H1 (cell line): ENCODE measurements around the gene TOGARAM1. TPM values are rescaled to one million over a fixed set of nuclear protein-coding genes. Genes with fewer than 3 reads are reported as not detected.

ENCODE experiments used
- CTCF ChIA-PET: fragments of 300-600 bp; sonication (Branson Sonifier 250); formaldehyde crosslinking; loops from one replicate; lab custom pipeline; 2021; ENCODE audit not compliant: partially characterized antibody; lab: Charles Lee
- POLR2A ChIA-PET: fragments of 300-600 bp; sonication (Branson Sonifier 250); formaldehyde crosslinking; loops from one replicate; lab custom pipeline; 2021; ENCODE audit warnings: inconsistent platforms; ENCODE audit not compliant: partially characterized antibody; lab: Charles Lee
- DNase-seq, 2 experiments: peaks; one replicate each; pipeline versions ENCODE4 v3.0.0 to v3.0.0-alpha.2; 2010 to 2022; ENCODE audit warnings: low spot score in 2 of 2, low read depth in 1 of 2, mixed read lengths in 1 of 2
- FAIRE-seq: peaks from 2 replicates; lab custom pipeline; 2011; peaks lifted over from hg19 to GRCh38; lab: Jason Lieb, UNC
- H2AFZ ChIP-seq: 2 replicates; pipeline ENCODE4 v1.8.1; 2012; ENCODE audit warnings: low read length, inconsistent platforms
- H2AK5ac ChIP-seq: 2 replicates; pipeline ENCODE4 v1.6.1; 2013; ENCODE audit warnings: low read depth, low read length
- H2BK120ac ChIP-seq: replicated peaks from 2 replicates; pipeline ENCODE3; 2013; ENCODE audit warnings: low read depth, low read length, inconsistent platforms
- H2BK12ac ChIP-seq: 2 replicates; pipeline ENCODE4 v1.6.1; 2013; ENCODE audit warnings: low read depth, low read length
- H2BK15ac ChIP-seq: 2 replicates; pipeline ENCODE4 v1.6.1; 2013; ENCODE audit warnings: low read length
- H2BK20ac ChIP-seq: 2 replicates; pipeline ENCODE4 v1.6.1; 2013; ENCODE audit warnings: low read length
- H2BK5ac ChIP-seq: 2 replicates; pipeline ENCODE4 v1.6.1; 2013; ENCODE audit warnings: low read depth, low read length
- H3K14ac ChIP-seq: 2 replicates; pipeline ENCODE4 v1.6.1; 2013; ENCODE audit warnings: inconsistent platforms; ENCODE audit not compliant: insufficient read length
- H3K18ac ChIP-seq: 2 replicates; pipeline ENCODE4 v1.6.1; 2013; ENCODE audit warnings: low read length; ENCODE audit errors: extremely low read depth
- H3K23ac ChIP-seq: 2 replicates; pipeline ENCODE4 v1.6.1; 2013; ENCODE audit warnings: inconsistent platforms; ENCODE audit not compliant: insufficient read length
- H3K23me2 ChIP-seq: 2 replicates; pipeline ENCODE4 v1.6.1; 2013; ENCODE audit warnings: low read depth, low read length
- H3K27ac ChIP-seq: 2 replicates; pipeline ENCODE4 v1.6.1; 2011; ENCODE audit warnings: low read depth, low read length, inconsistent platforms
- H3K27me3 ChIP-seq, 4 experiments: replicated peaks in 1 of 4; 1 replicate in 1 of 4; 2 replicates in 3 of 4; pipeline versions ENCODE4 v1.6.1 to v1.8.1; 2011 to 2013; ENCODE audit warnings: low read length in 3 of 4, mild to moderate bottlenecking in 3 of 4, inconsistent platforms in 2 of 4, mixed read lengths in 2 of 4, moderate library complexity in 1 of 4; ENCODE audit not compliant: control insufficient read depth in 3 of 4, insufficient read depth in 3 of 4; ENCODE audit errors: extremely low read depth in 1 of 4
- H3K36me3 ChIP-seq, 4 experiments: 2 replicates each; pipeline versions ENCODE4 v1.6.1 to v1.8.1; 2011 to 2013; ENCODE audit warnings: mild to moderate bottlenecking in 4 of 4, low read length in 3 of 4, moderate library complexity in 2 of 4, control low read depth in 1 of 4, inconsistent platforms in 1 of 4; ENCODE audit not compliant: insufficient read depth in 4 of 4, control insufficient read depth in 2 of 4
- H3K4ac ChIP-seq: replicated peaks from 2 replicates; pipeline ENCODE3; 2013; ENCODE audit warnings: low read length, low read depth, mixed read lengths, inconsistent platforms; ENCODE audit not compliant: insufficient read length
- H3K4me1 ChIP-seq, 4 experiments: replicated peaks in 1 of 4; 1 replicate in 1 of 4; 2 replicates in 3 of 4; pipeline versions ENCODE4 v1.6.1 to v1.8.1; 2011 to 2013; ENCODE audit warnings: low read length in 3 of 4, inconsistent platforms in 2 of 4, mixed read lengths in 1 of 4; ENCODE audit not compliant: insufficient read depth in 4 of 4, control insufficient read depth in 3 of 4
- H3K4me2 ChIP-seq, 2 experiments: 2 replicates each; pipeline versions ENCODE4 v1.6.1 to v1.8.1; 2011 to 2013; ENCODE audit warnings: low read depth in 2 of 2, low read length in 2 of 2, control low read depth in 1 of 2, inconsistent platforms in 1 of 2, mild to moderate bottlenecking in 1 of 2; ENCODE audit not compliant: insufficient read depth in 1 of 2
- H3K4me3 ChIP-seq, 4 experiments: fragments of 200-600, 300-600 bp in 1 of 4; sonication (generic), shearing (Covaris generic), sonication (Bioruptor Twin) in 1 of 4; 2 replicates each; pipeline versions ENCODE4 v1.5.1 to v1.8.1; 2011 to 2016; ENCODE audit warnings: low read length in 4 of 4, low read depth in 3 of 4, control low read depth in 2 of 4, inconsistent platforms in 2 of 4, mild to moderate bottlenecking in 2 of 4, mixed read lengths in 1 of 4, moderate library complexity in 1 of 4; ENCODE audit not compliant: insufficient read depth in 2 of 4; ENCODE audit errors: extremely low read depth in 1 of 4
- H3K56ac ChIP-seq: replicated peaks from 2 replicates; pipeline ENCODE3; 2013; ENCODE audit warnings: low read depth, mild to moderate bottlenecking, mixed read lengths, low read length, inconsistent platforms; ENCODE audit not compliant: insufficient read length
- H3K79me1 ChIP-seq: 2 replicates; pipeline ENCODE4 v1.6.1; 2013; ENCODE audit warnings: low read depth, low read length, control low read depth
- H3K79me2 ChIP-seq, 2 experiments: 2 replicates each; pipeline versions ENCODE4 v1.6.1 to v1.8.1; 2012 to 2013; ENCODE audit warnings: low read length in 2 of 2, mild to moderate bottlenecking in 2 of 2, inconsistent platforms in 1 of 2; ENCODE audit not compliant: insufficient read depth in 2 of 2, control insufficient read depth in 1 of 2
- H3K9ac ChIP-seq, 4 experiments: replicated peaks in 1 of 4; 1 replicate in 1 of 4; 2 replicates in 3 of 4; pipeline versions ENCODE4 v1.6.1 to v1.8.1; 2011 to 2013; ENCODE audit warnings: low read depth in 3 of 4, low read length in 3 of 4, control low read depth in 2 of 4, mild to moderate bottlenecking in 2 of 4, moderate library complexity in 2 of 4, inconsistent platforms in 1 of 4; ENCODE audit errors: extremely low read depth in 1 of 4
- H3K9me3 ChIP-seq, 2 experiments: 2 replicates each; pipeline versions ENCODE4 v1.6.1 to v1.8.1; 2012 to 2013; ENCODE audit warnings: mild to moderate bottlenecking in 2 of 2, moderate library complexity in 2 of 2, control low read depth in 1 of 2, inconsistent platforms in 1 of 2, low read depth in 1 of 2, low read length in 1 of 2, mixed read lengths in 1 of 2; ENCODE audit not compliant: insufficient read depth in 2 of 2
- H4K20me1 ChIP-seq, 2 experiments: replicated peaks in 1 of 2; 2 replicates each; pipeline versions ENCODE3 to v1.8.1; 2011 to 2013; ENCODE audit warnings: inconsistent platforms in 2 of 2, low read length in 2 of 2, mild to moderate bottlenecking in 1 of 2; ENCODE audit not compliant: insufficient read depth in 2 of 2, control insufficient read depth in 1 of 2
- H4K5ac ChIP-seq: 2 replicates; pipeline ENCODE4 v1.6.1; 2013; ENCODE audit warnings: low read length, low read depth, mixed read lengths, inconsistent platforms; ENCODE audit not compliant: insufficient read length
- H4K8ac ChIP-seq: 2 replicates; pipeline ENCODE4 v1.8.0; 2013; ENCODE audit warnings: mild to moderate bottlenecking, moderate library complexity, low read length, inconsistent platforms; ENCODE audit not compliant: insufficient read depth; ENCODE audit errors: extremely low read depth
- H4K91ac ChIP-seq: replicated peaks from 2 replicates; pipeline ENCODE3; 2013; ENCODE audit warnings: low read length, mixed read lengths, inconsistent platforms; ENCODE audit not compliant: insufficient read length
- BACH1 ChIP-seq: IDR thresholded peaks from 2 replicates; pipeline ENCODE4 v1.6.1; 2012; ENCODE audit warnings: low read length, improper control_type of control experiment
- RAD21 ChIP-seq, 2 experiments: IDR thresholded peaks in 1 of 2; conservative IDR thresholded peaks in 1 of 2; 2 replicates each; pipeline ENCODE4 v1.6.1; 2011; ENCODE audit warnings: low read depth in 2 of 2, low read length in 2 of 2, improper control_type of control experiment in 1 of 2, inconsistent platforms in 1 of 2, mild to moderate bottlenecking in 1 of 2, moderate library complexity in 1 of 2
- SP2 ChIP-seq: IDR thresholded peaks from 2 replicates; pipeline ENCODE4 v1.6.1; 2012; ENCODE audit warnings: mild to moderate bottlenecking, low read length, inconsistent platforms
- WGBS, 2 experiments: shearing (Covaris generic) in 1 of 2; methylation state at CpG; one replicate each; pipeline versions ENCODE4 v1.1.6 to v1.1.7; 2013 to 2015; ENCODE audit warnings: low lambda C conversion rate in 2 of 2, mixed read lengths in 2 of 2, inconsistent platforms in 1 of 2, low coverage in 1 of 2, missing lambda C conversion rate in 1 of 2; ENCODE audit not compliant: insufficient replicate concordance in 2 of 2, insufficient coverage in 1 of 2, insufficient read length in 1 of 2; ENCODE audit errors: extremely low coverage in 1 of 2, missing lambda C conversion rate in 1 of 2; 5-methylcytosine and 5-hydroxymethylcytosine counted together
- polyA plus RNA-seq, 7 experiments: library from polyadenylated mRNA; depleted of rRNA in 3 of 7; stranded (reverse) in 5 of 7; unstranded in 2 of 7; fragments of >200 nt in 5 of 7; fragments of 200-250 nt in 2 of 7; gene quantifications; 1 replicate in 5 of 7; 2 replicates in 1 of 7; 4 replicates in 1 of 7; pipeline versions ENCODE4 v1.2.1 to v1.2.3, GENCODE V29; 2011 to 2013; ENCODE audit warnings: missing spikeins in 2 of 7, mixed read lengths in 2 of 7
- total RNA-seq: library from RNA; stranded (reverse); fragmentation: NEBNext Ultra II Directional; extraction: Animal tissue kit (Norgen Biotek cat#: 25700); gene quantifications from 2 replicates; pipeline ENCODE4 v1.2.1, GENCODE V29; 2021

TOGARAM1 gene
- total and polyA plus RNA-seq, 2 of the 8 experiments (the other 6 are each of a cell fraction or from before 2014, with no cell fraction given) = 2.5 to 6.8 TPM

GRCh38 chr14:45095143-45095542, 133.2 kb downstream of the TOGARAM1 start:
- H3K4me1 ChIP-seq = no peaks in the 10 kb centered on the region
- H4K5ac ChIP-seq = no peak overlapping the region
- H3K4me2 ChIP-seq = no peak overlapping the region
- no peak overlapping the region for H2BK5ac ChIP-seq
- no peak overlapping the region for H4K8ac ChIP-seq
- POLR2A ChIA-PET = no interaction called here
- WGBS, 2 experiments = 97% methylated on average over 4 of the region's 4 CpGs; no CpG with 5 or more reads in 1 of the 2 experiments
- H2AFZ ChIP-seq = no peak overlapping the region
- H3K79me1 ChIP-seq = no peaks in the 10 kb centered on the region; the same call in 1 of the 2 replicates
- no peaks in the 10 kb centered on the region for H3K27me3 ChIP-seq
- H3K79me2 ChIP-seq = peaks cover 7 to 51% of the 10 kb centered on the region in 2 experiments; a peak in 3 of 4 replicates
- no peak overlapping the region for H3K4ac ChIP-seq
- no peaks in the 10 kb centered on the region for H3K9me3 ChIP-seq
- peaks cover 3 to 42% (median 15%) of the 10 kb centered on the region in 4 experiments; a peak in 7 of 8 replicates for H3K36me3 ChIP-seq
- H3K18ac ChIP-seq = no peak overlapping the region
- H4K91ac ChIP-seq = no peak overlapping the region
- H3K23me2 ChIP-seq = no peaks in the 10 kb centered on the region
- no peak overlapping the region for H3K23ac ChIP-seq
- no peak overlapping the region for H3K27ac ChIP-seq
- H2BK120ac ChIP-seq = no peak overlapping the region
- CTCF ChIA-PET = interaction anchor here (0.6 to 1.7 kb wide), 3 partner anchors 34 to 181 kb away, joined by 3 to 4 read pairs (median 3); no protein-coding TSS in a partner anchor
- H4K20me1 ChIP-seq = peaks cover 5 to 6% of the 10 kb centered on the region in 2 experiments
- DNase-seq (no peak), FAIRE-seq (no peak)
- H3K56ac ChIP-seq = no peak overlapping the region
- no peak overlapping the region for H2BK20ac ChIP-seq
- no peak overlapping the region for H3K4me3 ChIP-seq
- H2AK5ac ChIP-seq = no peak overlapping the region
- no peak overlapping the region for H2BK12ac ChIP-seq
- H2BK15ac ChIP-seq = no peak overlapping the region
- H3K9ac ChIP-seq = no peak overlapping the region
- H3K14ac ChIP-seq = no peak overlapping the region
- no peak for TF ChIP-seq RAD21 (IDR thresholded peaks at IDR 0.05 in 1 of 2, conservative IDR thresholded peaks at IDR 0.05 in 1 of 2; ENCODE audit: low read depth in 2 of 2, low read length in 2 of 2)
- no peak for TF ChIP-seq SP2
- TF ChIP-seq BACH1 = no peak
